HepG2 (cell line): ENCODE measurements around the gene LLGL1. TPM values are rescaled to one million over a fixed set of nuclear protein-coding genes. Genes with fewer than 3 reads are reported as not detected.

ENCODE experiments used
- ARNTL ChIP-seq: sonication (generic); formaldehyde crosslinking; IDR thresholded peaks from 2 replicates; pipeline ENCODE4 v1.4.0; 2020; ENCODE audit warnings: mild to moderate bottlenecking, missing genetic modification reagents
- FOSL1 ChIP-seq: sonication (generic); formaldehyde crosslinking; IDR thresholded peaks from 2 replicates; pipeline ENCODE4 v1.9.0; 2021; ENCODE audit warnings: missing genetic modification reagents, borderline replicate concordance
- FOXC1 ChIP-seq: sonication (generic); formaldehyde crosslinking; IDR thresholded peaks from 2 replicates; pipeline ENCODE4 v1.8.0; 2022; ENCODE audit warnings: mild to moderate bottlenecking, missing genetic modification reagents, borderline replicate concordance
- POLR2A ChIP-seq, 2 experiments: IDR thresholded peaks; 2 replicates each; pipeline ENCODE4 v1.6.1; 2011; ENCODE audit warnings: low read depth in 2 of 2, low read length in 2 of 2, mild to moderate bottlenecking in 1 of 2, moderate library complexity in 1 of 2; ENCODE audit not compliant: insufficient read depth in 1 of 2
- ZMYM2 ChIP-seq: sonication (generic); formaldehyde crosslinking; IDR thresholded peaks from 2 replicates; pipeline ENCODE4 v1.8.0; 2022; ENCODE audit warnings: mild to moderate bottlenecking, missing genetic modification reagents
- ZNF709 ChIP-seq: sonication (generic); formaldehyde crosslinking; IDR thresholded peaks from 2 replicates; pipeline ENCODE4 v1.5.0; 2020; ENCODE audit warnings: mild to moderate bottlenecking, missing genetic modification reagents
- polyA plus RNA-seq, 8 experiments: library from polyadenylated mRNA; depleted of rRNA in 3 of 8; stranded (reverse) in 7 of 8; unstranded in 1 of 8; fragments of >200 nt; fragmentation: Illumina TruSeq in 4 of 8; extraction: Trizol in 4 of 8; gene quantifications; 2 replicates each; pipeline versions ENCODE4 v1.2.1 to v1.2.3, GENCODE V29; 2011 to 2016; ENCODE audit warnings: low read depth in 4 of 8, missing spikeins in 1 of 8, mixed read lengths in 1 of 8; ENCODE audit not compliant: insufficient read depth in 1 of 8
- total RNA-seq, 5 experiments: library from RNA; depleted of rRNA; stranded (reverse); fragments of >200 nt; fragmentation: Illumina TruSeq; extraction: Trizol; gene quantifications; 2 replicates each; pipeline ENCODE4 v1.2.3, GENCODE V29; 2016; ENCODE audit warnings: low read depth in 1 of 5
- TF ChIP-seq, protein P1 (sequence below): conservative IDR thresholded peaks from 2 replicates; pipeline ENCODE4 v1.6.1; 2018; ENCODE audit warnings: missing genetic modification reagents
- TF ChIP-seq, protein P2 (sequence below): IDR thresholded peaks from 2 replicates; pipeline ENCODE4 v1.6.1; 2018; ENCODE audit warnings: missing genetic modification reagents, mild to moderate bottlenecking, missing compliant biosample characterization
- TF ChIP-seq, protein P3 (sequence below): sonication (generic); formaldehyde crosslinking; IDR thresholded peaks from 2 replicates; pipeline ENCODE4 v1.9.0; 2022; ENCODE audit warnings: low read depth, missing genetic modification reagents
- TF ChIP-seq, protein P4 (sequence below): sonication (generic); formaldehyde crosslinking; IDR thresholded peaks from 2 replicates; pipeline ENCODE4 v1.5.0; 2020; ENCODE audit warnings: missing genetic modification reagents

LLGL1 gene
- total and polyA plus RNA-seq, 2 of the 13 experiments (the other 11 are each of a cell fraction or from before 2014, with no cell fraction given): 15.0 to 15.3 TPM

DNA sequence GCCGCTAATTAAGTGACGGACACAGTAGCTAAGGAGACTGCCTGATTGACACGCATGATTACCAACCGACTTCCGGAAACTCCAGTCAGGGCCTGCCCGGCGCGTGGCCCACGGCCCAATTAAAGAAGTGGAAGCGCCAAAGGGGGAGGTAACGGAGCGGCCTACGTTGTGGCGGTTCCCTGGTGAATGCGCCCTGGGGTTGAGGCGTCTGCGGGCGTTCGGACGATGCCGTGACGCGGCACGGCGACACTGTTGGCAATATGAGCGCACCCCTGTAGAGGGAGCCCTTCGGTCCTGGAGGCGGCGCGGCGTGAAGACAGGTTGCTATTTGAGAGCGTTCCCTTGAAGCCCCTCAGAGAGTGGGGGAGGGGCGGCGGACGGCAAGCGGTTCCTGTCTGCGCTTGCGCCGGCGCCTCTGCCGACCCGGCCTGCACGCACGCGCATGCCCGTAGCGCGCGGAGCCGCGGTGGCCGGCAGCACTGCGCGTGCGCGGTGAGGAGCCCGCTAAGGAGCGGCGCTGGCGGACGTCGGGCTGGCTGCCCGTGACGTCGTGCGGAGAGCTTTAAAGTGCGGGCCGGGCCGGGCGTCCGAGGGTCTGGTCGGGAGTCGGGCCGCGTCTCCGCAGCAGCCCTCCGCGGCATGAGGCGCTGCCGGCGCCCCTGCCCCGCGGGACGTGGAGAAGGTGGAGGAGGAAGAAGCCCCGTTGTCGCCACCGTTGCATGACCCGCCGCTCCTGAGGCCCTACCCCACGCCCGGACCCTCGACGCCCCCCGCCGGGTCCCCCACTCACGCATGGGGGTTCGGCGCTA lies 41.9 kb upstream of the LLGL1 start, which contains the start of gene ALKBH5 (continued):
- TF ChIP-seq, protein P1, sequence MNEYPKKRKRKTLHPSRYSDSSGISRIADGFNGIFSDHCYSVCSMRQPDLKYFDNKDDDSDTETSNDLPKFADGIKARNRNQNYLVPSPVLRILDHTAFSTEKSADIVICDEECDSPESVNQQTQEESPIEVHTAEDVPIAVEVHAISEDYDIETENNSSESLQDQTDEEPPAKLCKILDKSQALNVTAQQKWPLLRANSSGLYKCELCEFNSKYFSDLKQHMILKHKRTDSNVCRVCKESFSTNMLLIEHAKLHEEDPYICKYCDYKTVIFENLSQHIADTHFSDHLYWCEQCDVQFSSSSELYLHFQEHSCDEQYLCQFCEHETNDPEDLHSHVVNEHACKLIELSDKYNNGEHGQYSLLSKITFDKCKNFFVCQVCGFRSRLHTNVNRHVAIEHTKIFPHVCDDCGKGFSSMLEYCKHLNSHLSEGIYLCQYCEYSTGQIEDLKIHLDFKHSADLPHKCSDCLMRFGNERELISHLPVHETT (CRISPR knock-in tag): no peak
- TF ChIP-seq FOSL1 (CRISPR knock-in tag) (no peak), ZNF709 (CRISPR knock-in tag) (peak; percentile 91), FOXC1 (CRISPR knock-in tag) (0 out of 2 replicates have a peak, but pooled peaks have one; percentile 9), ZMYM2 (CRISPR knock-in tag) (no peak), POLR2A (IDR thresholded peaks at IDR 0.05; ENCODE audit: insufficient read depth in 1 of 2, low read depth in 2 of 2, low read length in 2 of 2) (peak; percentile 12 to 78; a peak in 3 of 4 replicates), ARNTL (CRISPR knock-in tag) (peak; percentile 83)
- TF ChIP-seq, protein P2, sequence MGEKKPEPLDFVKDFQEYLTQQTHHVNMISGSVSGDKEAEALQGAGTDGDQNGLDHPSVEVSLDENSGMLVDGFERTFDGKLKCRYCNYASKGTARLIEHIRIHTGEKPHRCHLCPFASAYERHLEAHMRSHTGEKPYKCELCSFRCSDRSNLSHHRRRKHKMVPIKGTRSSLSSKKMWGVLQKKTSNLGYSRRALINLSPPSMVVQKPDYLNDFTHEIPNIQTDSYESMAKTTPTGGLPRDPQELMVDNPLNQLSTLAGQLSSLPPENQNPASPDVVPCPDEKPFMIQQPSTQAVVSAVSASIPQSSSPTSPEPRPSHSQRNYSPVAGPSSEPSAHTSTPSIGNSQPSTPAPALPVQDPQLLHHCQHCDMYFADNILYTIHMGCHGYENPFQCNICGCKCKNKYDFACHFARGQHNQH (CRISPR knock-in tag): peak; percentile 61
- TF ChIP-seq, protein P3, sequence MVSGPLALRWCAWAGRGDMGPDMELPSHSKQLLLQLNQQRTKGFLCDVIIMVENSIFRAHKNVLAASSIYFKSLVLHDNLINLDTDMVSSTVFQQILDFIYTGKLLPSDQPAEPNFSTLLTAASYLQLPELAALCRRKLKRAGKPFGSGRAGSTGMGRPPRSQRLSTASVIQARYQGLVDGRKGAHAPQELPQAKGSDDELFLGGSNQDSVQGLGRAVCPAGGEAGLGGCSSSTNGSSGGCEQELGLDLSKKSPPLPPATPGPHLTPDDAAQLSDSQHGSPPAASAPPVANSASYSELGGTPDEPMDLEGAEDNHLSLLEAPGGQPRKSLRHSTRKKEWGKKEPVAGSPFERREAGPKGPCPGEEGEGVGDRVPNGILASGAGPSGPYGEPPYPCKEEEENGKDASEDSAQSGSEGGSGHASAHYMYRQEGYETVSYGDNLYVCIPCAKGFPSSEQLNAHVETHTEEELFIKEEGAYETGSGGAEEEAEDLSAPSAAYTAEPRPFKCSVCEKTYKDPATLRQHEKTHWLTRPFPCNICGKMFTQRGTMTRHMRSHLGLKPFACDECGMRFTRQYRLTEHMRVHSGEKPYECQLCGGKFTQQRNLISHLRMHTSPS (CRISPR knock-in tag): no peak
- TF ChIP-seq, protein P4, sequence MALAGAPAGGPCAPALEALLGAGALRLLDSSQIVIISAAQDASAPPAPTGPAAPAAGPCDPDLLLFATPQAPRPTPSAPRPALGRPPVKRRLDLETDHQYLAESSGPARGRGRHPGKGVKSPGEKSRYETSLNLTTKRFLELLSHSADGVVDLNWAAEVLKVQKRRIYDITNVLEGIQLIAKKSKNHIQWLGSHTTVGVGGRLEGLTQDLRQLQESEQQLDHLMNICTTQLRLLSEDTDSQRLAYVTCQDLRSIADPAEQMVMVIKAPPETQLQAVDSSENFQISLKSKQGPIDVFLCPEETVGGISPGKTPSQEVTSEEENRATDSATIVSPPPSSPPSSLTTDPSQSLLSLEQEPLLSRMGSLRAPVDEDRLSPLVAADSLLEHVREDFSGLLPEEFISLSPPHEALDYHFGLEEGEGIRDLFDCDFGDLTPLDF (CRISPR knock-in tag): no peak; the same call in 1 of the 2 replicates
